Measurements from ENCODE around the gene CACNB3. TPM values are rescaled to one million over a fixed set of nuclear protein-coding genes. Genes with fewer than 3 reads are reported as not detected.

Gene CACNB3
- total and polyA plus RNA-seq, 2 of the 13 experiments (the other 11 are each of a cell fraction or from before 2014, with no cell fraction given) = 0.29 to 0.54 TPM

- no peak for TF ChIP-seq ZNF17 (CRISPR knock-in tag; IDR thresholded peaks at IDR 0.05)
- TF ChIP-seq IRF1 (CRISPR knock-in tag; IDR thresholded peaks at IDR 0.05; ENCODE audit: low read depth) = no peak
- peak; percentile 86 for TF ChIP-seq ZNF274 (CRISPR knock-in tag; IDR thresholded peaks at IDR 0.05)
- no peak; the same call in 1 of the 2 replicates for TF ChIP-seq KIAA2018 (CRISPR knock-in tag; IDR thresholded peaks at IDR 0.05; ENCODE audit: borderline replicate concordance)
- TF ChIP-seq, protein P1, sequence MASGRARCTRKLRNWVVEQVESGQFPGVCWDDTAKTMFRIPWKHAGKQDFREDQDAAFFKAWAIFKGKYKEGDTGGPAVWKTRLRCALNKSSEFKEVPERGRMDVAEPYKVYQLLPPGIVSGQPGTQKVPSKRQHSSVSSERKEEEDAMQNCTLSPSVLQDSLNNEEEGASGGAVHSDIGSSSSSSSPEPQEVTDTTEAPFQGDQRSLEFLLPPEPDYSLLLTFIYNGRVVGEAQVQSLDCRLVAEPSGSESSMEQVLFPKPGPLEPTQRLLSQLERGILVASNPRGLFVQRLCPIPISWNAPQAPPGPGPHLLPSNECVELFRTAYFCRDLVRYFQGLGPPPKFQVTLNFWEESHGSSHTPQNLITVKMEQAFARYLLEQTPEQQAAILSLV (CRISPR knock-in tag; IDR thresholded peaks at IDR 0.05; ENCODE audit: borderline replicate concordance) = peak; percentile 94; the same call in 1 of the 2 replicates
- peak; percentile 88; the same call in 1 of the 2 replicates for TF ChIP-seq ZFP91 (CRISPR knock-in tag; IDR thresholded peaks at IDR 0.05; ENCODE audit: borderline replicate concordance)
- no peak for TF ChIP-seq MLLT10 (CRISPR knock-in tag; IDR thresholded peaks at IDR 0.05)
- no peak for TF ChIP-seq POLR2AphosphoS2 (IDR thresholded peaks at IDR 0.05; ENCODE audit: low read depth, low read length)
- no peak for TF ChIP-seq BCL6 (CRISPR knock-in tag; IDR thresholded peaks at IDR 0.05)
- TF ChIP-seq ZNF317 (CRISPR knock-in tag; IDR thresholded peaks at IDR 0.05) = no peak; the same call in 1 of the 2 replicates
Measured at GRCh38 chr12:48851883-48852733, 33.8 kb downstream of the CACNB3 start, which contains the start of gene DDX23 (continued).
